ENCODE measurements around the gene NID1. TPM values are rescaled to one million over a fixed set of nuclear protein-coding genes. Genes with fewer than 3 reads are reported as not detected.
"Not testable (repeated sequence)": the region's sequence is repeated elsewhere in the genome, so short reads cannot be mapped to it uniquely, and the experiment has no call there.

Gene NID1
- total RNA-seq, 2 donors from 2014 or later = 70.6 to 86.8 TPM

DNA sequence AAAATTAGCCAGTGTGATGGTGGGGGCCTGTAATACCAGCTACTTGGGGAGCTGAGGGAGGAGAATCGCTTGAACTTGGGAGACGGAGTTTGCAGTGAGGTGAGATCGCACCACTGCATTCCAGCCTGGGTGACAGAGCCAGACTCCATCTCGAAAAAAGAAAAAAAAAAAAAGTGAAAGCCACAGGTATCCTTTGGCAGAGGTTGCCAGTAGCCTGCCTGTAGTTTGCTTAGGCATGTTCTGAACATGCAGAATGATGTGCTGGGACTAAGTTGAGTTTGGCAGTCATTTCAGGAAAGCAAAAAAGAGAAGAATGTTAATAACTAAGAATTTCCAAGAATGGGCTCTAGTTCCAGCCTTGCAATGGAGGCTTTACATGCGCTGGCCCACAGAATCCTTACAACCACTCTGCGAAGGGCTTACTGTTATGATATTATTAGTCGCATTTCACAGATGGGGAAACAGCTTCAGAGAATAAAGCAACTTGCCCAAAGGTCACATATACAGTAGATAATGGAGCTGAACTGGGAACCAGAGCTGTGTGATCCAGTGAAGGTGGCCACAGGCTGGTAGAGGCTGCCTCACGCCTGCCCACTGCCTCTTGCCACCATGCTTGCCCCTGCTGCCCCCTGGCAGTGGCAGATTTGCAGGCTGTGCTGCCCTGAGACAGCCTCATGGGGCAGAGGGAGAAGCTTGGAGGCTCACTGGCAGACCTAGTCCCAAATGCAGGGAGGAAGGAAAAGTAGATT lies 131.7 kb downstream of the NID1 start:
- ATAC-seq (peak in 1 of 2 donors; percentile 54), DNase-seq (no peak)
- intact Hi-C loops (cut with DNase I) = no loop called here

- DNase-seq (no peak), ATAC-seq (no peak)
- intact Hi-C loops (cut with DNase I) = no loop called here
These were observed 132.8 kb downstream of the NID1 start for GRCh38 chr1:235932090-235932510.

GRCh38 chr1:235931171-235931738 lies 133.6 kb downstream of the NID1 start:
- DNase-seq (no peak), ATAC-seq (no peak)
- intact Hi-C loops (cut with DNase I) = no loop called here

- intact Hi-C loops (cut with DNase I) = no loop called here
- ATAC-seq (no peak), DNase-seq (no peak)
These were observed 134.3 kb downstream of the NID1 start for GRCh38 chr1:235930543-235930942.

- DNase-seq (no peak), ATAC-seq (no peak)
- intact Hi-C loops (cut with DNase I) = no loop called here
These were observed 135.7 kb downstream of the NID1 start for GRCh38 chr1:235929216-235929615.

GRCh38 chr1:235928197-235928596 lies 136.7 kb downstream of the NID1 start:
- ATAC-seq (no peak), DNase-seq (no peak)
- intact Hi-C loops (cut with DNase I) = no loop called here

GRCh38 chr1:235927551-235927950 lies 137.3 kb downstream of the NID1 start:
- DNase-seq; intact Hi-C loops (cut with DNase I); ATAC-seq: not testable (repeated sequence)

Other genes with a start within 250 kb of the NID1 start
- gene LYST, start 198.2 kb downstream of the NID1 start, total RNA-seq = 10 to 100 TPM; 10.7 to 16.2 TPM
- gene GPR137B, start 77.4 kb upstream of the NID1 start, total RNA-seq = 10 to 100 TPM; 20.6 to 25.0 TPM
- 1 to 10 TPM; 4.7 to 5.5 TPM for gene ERO1B, start 216.9 kb upstream of the NID1 start, total RNA-seq

Measured in left cardiac atrium (tissue), 4 donors.